Subcutaneous abdominal adipose tissue (tissue), 5 donors: ENCODE results near the gene OXA1L.
"Not testable (repeated sequence)": the region's sequence is repeated elsewhere in the genome, so short reads cannot be mapped to it uniquely, and the experiment has no call there.

Experiments used
- H3K27ac ChIP-seq: one replicate; pipeline ENCODE4 v1.7.0; 2013; ENCODE audit warnings: low read depth, mild to moderate bottlenecking, inconsistent platforms, low read length, moderate library complexity
- H3K27me3 ChIP-seq, 5 donors: one replicate each; pipeline ENCODE4 v1.7.0; 2013; ENCODE audit warnings: low read length in 5 of 5, inconsistent platforms in 1 of 5; ENCODE audit not compliant: control insufficient read depth in 5 of 5, insufficient read depth in 4 of 5
- H3K36me3 ChIP-seq, 5 donors: one replicate each; pipeline ENCODE4 v1.7.0; 2013; ENCODE audit warnings: low read length in 5 of 5; ENCODE audit not compliant: control insufficient read depth in 5 of 5, insufficient read depth in 5 of 5
- H3K4me1 ChIP-seq, 5 donors: one replicate each; pipeline ENCODE4 v1.7.0; 2013; ENCODE audit warnings: low read length in 5 of 5, mild to moderate bottlenecking in 3 of 5, moderate library complexity in 1 of 5; ENCODE audit not compliant: control insufficient read depth in 5 of 5, insufficient read depth in 5 of 5
- H3K4me3 ChIP-seq, 5 donors: one replicate each; pipeline ENCODE4 v1.7.0; 2013; ENCODE audit warnings: low read length in 5 of 5, low read depth in 1 of 5
- H3K9ac ChIP-seq, 5 donors: one replicate each; pipeline ENCODE4 v1.7.0; 2013; ENCODE audit warnings: low read length in 5 of 5, mild to moderate bottlenecking in 4 of 5, moderate library complexity in 3 of 5
- H3K9me3 ChIP-seq, 5 donors: one replicate each; pipeline ENCODE4 v1.7.0; 2013; ENCODE audit warnings: low read length in 5 of 5; ENCODE audit not compliant: control insufficient read depth in 5 of 5
- donor health status: healthy.
- donor health status: healthy.
- donor health status: healthy.
- donor health status: healthy.
- donor health status: healthy.

The OXA1L gene

GRCh38 chr14:22776215-22776614, 9.7 kb downstream of the OXA1L start:
- peaks cover 0 to 5% (median 2%) of the 10 kb centered on the region in 5 donors for H3K4me1 ChIP-seq
- H3K27ac ChIP-seq = no peak overlapping the region
- no peak overlapping the region for H3K4me3 ChIP-seq
- no peak overlapping the region for H3K9ac ChIP-seq
- H3K27me3 ChIP-seq = no peaks in the 10 kb centered on the region
- peaks cover 4 to 46% (median 31%) of the 10 kb centered on the region in 5 donors for H3K36me3 ChIP-seq
- no peaks in the 10 kb centered on the region for H3K9me3 ChIP-seq

DNA sequence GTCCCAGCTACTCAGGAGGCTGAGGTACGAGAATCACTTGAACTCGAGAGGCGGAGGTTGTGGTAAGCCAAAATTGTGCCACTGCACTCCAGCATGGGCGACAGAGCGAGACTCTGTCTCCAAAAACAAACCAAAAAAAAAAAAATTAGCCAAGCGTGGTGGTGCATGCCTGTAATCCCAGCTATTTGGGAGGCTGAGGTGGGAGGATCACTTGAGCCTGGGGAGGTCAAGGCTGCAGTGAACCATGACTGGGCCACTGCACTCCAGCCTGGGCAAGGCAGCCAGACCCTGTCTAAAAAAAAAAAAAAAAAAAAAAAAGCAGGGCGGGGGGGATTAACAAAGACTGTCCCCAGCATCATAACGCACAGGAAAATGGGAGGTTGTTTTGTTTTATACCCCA, 10.4 kb downstream of the OXA1L start:
- peaks cover 0 to 40% (median 24%) of the 10 kb centered on the region in 5 donors for H3K36me3 ChIP-seq
- not testable (repeated sequence) for H3K9ac ChIP-seq, H3K27me3 ChIP-seq, H3K4me1 ChIP-seq, H3K9me3 ChIP-seq, H3K4me3 ChIP-seq, H3K27ac ChIP-seq

DNA sequence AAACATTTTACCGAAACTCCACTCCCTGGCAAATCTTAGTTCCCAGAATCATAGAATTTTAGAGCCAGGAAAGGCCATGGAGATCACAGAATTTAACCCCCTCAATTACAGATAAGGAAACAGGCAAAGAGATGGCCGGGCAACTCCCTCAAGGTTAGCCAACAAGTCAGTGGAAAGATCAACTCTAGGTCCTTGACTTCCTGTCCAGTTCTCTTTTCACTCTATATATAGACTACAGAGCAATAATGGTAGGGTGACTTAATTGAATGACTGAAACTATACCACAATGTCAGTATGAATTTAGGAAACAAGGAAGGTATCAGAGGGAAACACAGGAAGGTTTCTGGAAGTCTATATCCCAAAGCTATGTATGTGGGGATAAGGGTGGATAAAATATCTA, 11.6 kb downstream of the OXA1L start:
- H3K4me3 ChIP-seq = no peak overlapping the region
- no peaks in the 10 kb centered on the region for H3K27me3 ChIP-seq
- no peaks in the 10 kb centered on the region for H3K9me3 ChIP-seq
- H3K27ac ChIP-seq = no peak overlapping the region
- no peak overlapping the region for H3K9ac ChIP-seq
- peaks cover 0 to 29% (median 16%) of the 10 kb centered on the region in 5 donors for H3K36me3 ChIP-seq
- peaks cover 0 to 6% (median 3%) of the 10 kb centered on the region in 5 donors for H3K4me1 ChIP-seq

GRCh38 chr14:22780105-22780679, 13.7 kb downstream of the OXA1L start:
- H3K9ac ChIP-seq = no peak overlapping the region
- H3K27ac ChIP-seq = no peak overlapping the region
- peaks cover 0 to 10% (median 2%) of the 10 kb centered on the region in 5 donors for H3K36me3 ChIP-seq
- no peaks in the 10 kb centered on the region for H3K27me3 ChIP-seq
- H3K9me3 ChIP-seq = no peaks in the 10 kb centered on the region
- H3K4me1 ChIP-seq = peaks cover 0 to 9% (median 3%) of the 10 kb centered on the region in 5 donors
- H3K4me3 ChIP-seq = no peak overlapping the region

DNA sequence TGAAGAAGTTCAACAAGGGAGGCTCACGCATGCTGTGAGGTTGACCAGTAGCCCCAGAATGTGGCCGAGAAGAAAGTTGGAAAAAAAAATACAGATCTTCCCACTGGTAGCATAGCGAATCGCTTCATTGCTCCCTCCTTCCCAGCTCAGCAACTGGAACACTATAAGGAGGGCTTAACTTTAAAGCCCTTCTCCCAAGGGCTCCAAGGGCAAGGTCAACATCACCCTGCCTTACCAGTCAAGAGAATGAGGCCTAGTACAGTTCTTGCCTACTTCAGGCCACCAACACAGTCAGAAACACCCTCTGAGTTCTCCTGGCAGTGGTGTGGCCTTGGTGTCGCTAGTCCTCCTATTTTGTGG, 14.4 kb downstream of the OXA1L start:
- Histone ChIP-seq H3K27ac (no peak overlapping the region), H3K9me3 (no peaks in the 10 kb centered on the region), H3K27me3 (no peaks in the 10 kb centered on the region), H3K4me3 (no peak overlapping the region), H3K9ac (no peak overlapping the region), H3K4me1 (peaks cover 0 to 9% (median 3%) of the 10 kb centered on the region in 5 donors), H3K36me3 (peaks cover 0 to 4% (median 0%) of the 10 kb centered on the region in 5 donors)

DNA sequence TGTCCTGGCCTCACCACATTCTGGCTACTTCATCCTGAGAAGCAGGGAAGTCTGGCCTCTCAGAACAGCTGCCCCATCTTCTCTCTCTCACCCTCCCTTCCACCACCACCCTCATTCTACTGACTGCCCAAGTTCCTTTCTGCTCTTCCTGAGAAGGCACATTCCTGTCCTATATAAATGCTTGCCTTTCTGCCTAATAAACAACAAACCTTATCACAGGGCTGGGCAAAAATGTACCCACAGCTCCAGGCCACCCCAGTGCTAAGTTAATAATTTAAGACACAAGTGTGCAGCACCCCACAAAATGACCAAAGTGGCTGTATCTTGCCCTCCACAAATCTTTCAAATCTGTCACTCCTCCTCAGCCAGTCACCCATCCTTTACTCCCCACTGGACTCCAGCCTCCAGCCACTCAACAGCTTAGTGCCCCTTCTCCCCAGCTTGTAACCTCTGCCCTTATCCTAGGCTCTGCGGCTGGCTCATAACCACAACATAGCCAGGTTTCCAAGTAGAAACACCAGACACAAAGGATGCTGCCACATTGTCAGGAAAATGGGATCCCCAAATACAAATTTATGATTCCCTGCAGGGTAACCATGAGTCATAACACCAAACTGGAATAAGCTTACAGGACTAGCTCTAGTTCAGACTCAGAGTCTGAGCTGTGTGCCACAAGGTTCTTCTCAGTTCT, 15.0 kb downstream of the OXA1L start:
- no peak overlapping the region for H3K27ac ChIP-seq
- no peaks in the 10 kb centered on the region for H3K36me3 ChIP-seq
- H3K27me3 ChIP-seq = no peaks in the 10 kb centered on the region
- H3K9me3 ChIP-seq = no peaks in the 10 kb centered on the region
- no peak overlapping the region for H3K9ac ChIP-seq
- peaks cover 0 to 9% (median 3%) of the 10 kb centered on the region in 5 donors for H3K4me1 ChIP-seq
- H3K4me3 ChIP-seq = no peak overlapping the region

DNA sequence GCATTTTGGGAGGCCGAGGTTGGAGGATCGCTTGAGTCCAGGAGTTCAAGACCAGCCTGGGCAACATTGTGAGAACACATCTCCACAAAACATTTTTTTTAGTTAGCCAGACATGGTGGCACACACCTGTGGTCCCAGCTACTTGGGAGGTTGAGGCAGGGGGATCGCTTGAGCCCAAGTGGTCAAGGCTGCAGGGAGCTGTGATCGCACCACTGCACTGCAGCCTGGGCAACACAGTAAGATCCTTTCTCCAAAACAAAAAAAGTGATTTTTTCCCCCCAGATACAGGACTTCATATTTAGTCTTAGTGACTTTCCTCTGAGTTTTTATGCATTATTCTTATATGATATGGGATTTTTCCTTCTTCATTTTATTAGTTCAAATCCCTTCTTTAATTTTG, 20.2 kb downstream of the OXA1L start:
- H3K27ac ChIP-seq = no peak overlapping the region
- no peaks in the 10 kb centered on the region for H3K36me3 ChIP-seq
- H3K27me3 ChIP-seq = no peaks in the 10 kb centered on the region
- no peaks in the 10 kb centered on the region for H3K9me3 ChIP-seq
- no peak overlapping the region for H3K9ac ChIP-seq
- no peak overlapping the region for H3K4me3 ChIP-seq
- peaks cover 0 to 5% (median under 1%) of the 10 kb centered on the region in 5 donors for H3K4me1 ChIP-seq

DNA sequence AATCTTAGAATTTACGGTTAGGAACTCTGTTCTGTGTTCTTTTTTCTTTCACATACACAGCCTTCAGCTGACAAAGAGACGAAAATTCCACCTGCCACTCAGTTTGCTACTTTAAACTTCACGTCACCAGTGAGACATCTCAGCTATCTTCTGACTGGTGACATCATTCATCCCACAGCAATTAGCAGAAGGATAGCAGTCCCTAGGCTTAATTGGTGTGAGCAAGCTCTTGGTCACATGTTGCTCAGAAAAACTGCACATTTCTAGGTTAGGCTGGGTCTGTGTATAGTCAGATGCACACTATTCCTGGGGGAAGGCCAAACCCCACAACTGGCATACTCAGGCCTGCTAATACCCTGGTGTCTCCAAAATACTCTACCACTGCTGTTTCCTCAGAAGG, 24.8 kb downstream of the OXA1L start:
- Histone ChIP-seq H3K4me1 (peaks cover 0 to 9% (median 0%) of the 10 kb centered on the region in 5 donors), H3K36me3 (no peaks in the 10 kb centered on the region), H3K27ac (no peak overlapping the region), H3K9me3 (no peaks in the 10 kb centered on the region), H3K9ac (no peak overlapping the region), H3K4me3 (no peak overlapping the region), H3K27me3 (no peaks in the 10 kb centered on the region)

DNA sequence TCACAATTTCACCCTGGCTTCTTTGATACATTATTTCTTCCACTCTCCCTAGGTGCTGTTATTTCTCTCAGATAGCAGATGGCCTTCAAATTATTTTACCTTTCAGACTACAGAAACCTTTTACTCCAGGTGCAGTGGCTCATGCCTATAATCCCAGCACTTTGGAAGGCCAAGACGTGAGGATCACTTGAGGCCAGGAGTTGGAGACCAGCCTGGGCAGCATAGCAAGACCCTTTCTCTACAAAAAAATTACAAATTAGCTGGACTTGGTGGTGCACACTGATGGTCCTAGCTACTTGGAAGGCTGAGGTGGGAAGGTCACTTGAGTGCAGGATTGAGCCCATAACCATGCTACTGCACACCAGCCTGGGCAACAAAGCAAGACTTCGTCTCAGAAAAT, 25.7 kb downstream of the OXA1L start:
- no peak overlapping the region for H3K9ac ChIP-seq
- no peak overlapping the region for H3K27ac ChIP-seq
- no peaks in the 10 kb centered on the region for H3K27me3 ChIP-seq
- no peak overlapping the region for H3K4me3 ChIP-seq
- H3K36me3 ChIP-seq = no peaks in the 10 kb centered on the region
- H3K4me1 ChIP-seq = peaks cover 0 to 9% (median 0%) of the 10 kb centered on the region in 5 donors
- no peaks in the 10 kb centered on the region for H3K9me3 ChIP-seq

GRCh38 chr14:22793550-22793949, 27.1 kb downstream of the OXA1L start:
- H3K36me3 ChIP-seq, H3K27me3 ChIP-seq, H3K9ac ChIP-seq, H3K27ac ChIP-seq, H3K4me3 ChIP-seq, H3K9me3 ChIP-seq, H3K4me1 ChIP-seq: not testable (repeated sequence)
